Adipose tissue (tissue), 3 donors: Measurements from ENCODE around the gene SPATA19. TPM values are rescaled to one million over a fixed set of nuclear protein-coding genes. Genes with fewer than 3 reads are reported as not detected.

Experiments used
- H3K27ac ChIP-seq: one replicate; pipeline ENCODE4 v1.5.1; 2013; ENCODE audit warnings: low read depth, low read length
- WGBS, 3 donors: extraction: QIAGEN DNeasy Blood & Tissue Kit; methylation state at CpG; one replicate each; pipeline ENCODE4 v1.1.7; 2013; 5-methylcytosine and 5-hydroxymethylcytosine counted together
- polyA plus RNA-seq, 3 donors: library from polyadenylated mRNA; stranded (reverse); fragments of 200-250 nt; gene quantifications; one replicate each; pipeline ENCODE4 v1.2.3, GENCODE V29; 2013
- donor health status: healthy with polysubstance abuse.
- donor health status: Bipolar disorder and iron deficiency.
- donor health status: healthy.

Gene SPATA19
- polyA plus RNA-seq, 3 donors: not detected

- WGBS, 3 donors: 65 to 77% (median 72%) methylated on average over 9 of the region's 9 CpGs
Observed at GRCh38 chr11:133824593-133824992, 20.7 kb downstream of the SPATA19 start.

GRCh38 chr11:133823614-133824013 is 21.7 kb downstream of the SPATA19 start:
- 82 to 88% (median 86%) methylated on average over 4 of the region's 4 CpGs for WGBS, 3 donors
- no peak overlapping the region for H3K27ac ChIP-seq

More at GRCh38 chr11:133824593-133824992, 20.7 kb downstream of the SPATA19 start:
- no peak overlapping the region for H3K27ac ChIP-seq

GRCh38 chr11:133823211-133823610 is 22.1 kb downstream of the SPATA19 start:
- WGBS, 3 donors: 57 to 86% (median 80%) methylated on average over 6 of the region's 6 CpGs

GRCh38 chr11:133821776-133822175 is 23.5 kb downstream of the SPATA19 start:
- WGBS, 3 donors: 27 to 33% (median 32%) methylated on average over 8 of the region's 8 CpGs
- no peak overlapping the region for H3K27ac ChIP-seq

More at GRCh38 chr11:133823211-133823610, 22.1 kb downstream of the SPATA19 start:
- H3K27ac ChIP-seq: no peak overlapping the region

GRCh38 chr11:133819746-133820315 is 25.5 kb downstream of the SPATA19 start:
- WGBS, 3 donors: 62 to 81% (median 79%) methylated on average over 6 of the region's 6 CpGs
- no peak overlapping the region for H3K27ac ChIP-seq

GRCh38 chr11:133819114-133819513 is 26.2 kb downstream of the SPATA19 start:
- no peak overlapping the region for H3K27ac ChIP-seq
- WGBS, 3 donors: 89 to 91% (median 90%) methylated on average over 10 of the region's 10 CpGs

GRCh38 chr11:133818302-133818701 is 27.0 kb downstream of the SPATA19 start:
- 74 to 88% (median 87%) methylated on average over 12 of the region's 12 CpGs for WGBS, 3 donors
- H3K27ac ChIP-seq: no peak overlapping the region

GRCh38 chr11:133817449-133817848 is 27.9 kb downstream of the SPATA19 start:
- WGBS, 3 donors: 68 to 92% (median 91%) methylated on average over 7 of the region's 7 CpGs
- H3K27ac ChIP-seq: no peak overlapping the region

- WGBS, 3 donors: 44 to 60% (median 59%) methylated on average over 5 of the region's 5 CpGs
- H3K27ac ChIP-seq: no peak overlapping the region
Observed at GRCh38 chr11:133816146-133816870, 29.0 kb downstream of the SPATA19 start.

GRCh38 chr11:133815636-133816035 is 29.7 kb downstream of the SPATA19 start:
- 48 to 57% (median 51%) methylated on average over 5 of the region's 5 CpGs for WGBS, 3 donors

GRCh38 chr11:133814588-133815100 is 30.7 kb downstream of the SPATA19 start:
- 68 to 83% (median 77%) methylated on average over 8 of the region's 8 CpGs for WGBS, 3 donors
- no peak overlapping the region for H3K27ac ChIP-seq

More at GRCh38 chr11:133815636-133816035, 29.7 kb downstream of the SPATA19 start:
- H3K27ac ChIP-seq: no peak overlapping the region

- 42 to 63% (median 45%) methylated on average over 10 of the region's 10 CpGs for WGBS, 3 donors
- no peak overlapping the region for H3K27ac ChIP-seq
Observed at GRCh38 chr11:133811850-133812685, 33.2 kb downstream of the SPATA19 start.

GRCh38 chr11:133810766-133811165 is 34.5 kb downstream of the SPATA19 start:
- H3K27ac ChIP-seq: no peak overlapping the region
- WGBS, 3 donors: 73 to 83% (median 79%) methylated on average over 7 of the region's 7 CpGs

- WGBS, 3 donors: 31 to 42% (median 33%) methylated on average over 23 of the region's 23 CpGs
- H3K27ac ChIP-seq: no peak overlapping the region
Observed at GRCh38 chr11:133809569-133810491, 35.5 kb downstream of the SPATA19 start.

- 35 to 50% (median 37%) methylated on average over 13 of the region's 13 CpGs for WGBS, 3 donors
Observed at GRCh38 chr11:133808393-133809140, 36.7 kb downstream of the SPATA19 start.

GRCh38 chr11:133803026-133803425 is 42.3 kb downstream of the SPATA19 start:
- 65 to 81% (median 80%) methylated on average over 7 of the region's 7 CpGs for WGBS, 3 donors

More at GRCh38 chr11:133808393-133809140, 36.7 kb downstream of the SPATA19 start:
- no peak overlapping the region for H3K27ac ChIP-seq

GRCh38 chr11:133801356-133801755 is 44.0 kb downstream of the SPATA19 start:
- H3K27ac ChIP-seq: no peak overlapping the region
- WGBS, 3 donors: 62 to 79% (median 76%) methylated on average over 4 of the region's 4 CpGs

More at GRCh38 chr11:133803026-133803425, 42.3 kb downstream of the SPATA19 start:
- no peak overlapping the region for H3K27ac ChIP-seq
